Caco-2 (cell line): Measurements from ENCODE around the gene PRKAR1B. TPM values are rescaled to one million over a fixed set of nuclear protein-coding genes. Genes with fewer than 3 reads are reported as not detected.

Source experiments
- BruUV-seq: library from RNA; stranded (reverse); fragments of 400-500 nt; replicated peaks from 2 replicates; lab custom pipeline; 2021; lab: Mats Ljungman, UMichigan
- CTCF ChIA-PET: fragments of 300-600 bp; sonication (Branson Sonifier 250); formaldehyde crosslinking; loops from one replicate; lab custom pipeline; 2022; ENCODE audit warnings: antibody characterized with exemption; lab: Charles Lee
- POLR2A ChIA-PET: fragments of 300-600 bp; sonication (Branson Sonifier 250); formaldehyde crosslinking; loops from one replicate; lab custom pipeline; 2022; ENCODE audit warnings: antibody characterized with exemption; lab: Charles Lee
- DNase-seq, 2 experiments: peaks; one replicate each; pipeline versions ENCODE4 v3.0.0 to v3.0.0-alpha.2; 2020 to 2022
- H3K27me3 ChIP-seq: replicated peaks from 2 replicates; pipeline ENCODE4 v1.6.0; 2011; ENCODE audit warnings: low read length; ENCODE audit not compliant: control insufficient read depth, insufficient read depth
- H3K36me3 ChIP-seq: 2 replicates; pipeline ENCODE4 v1.5.1; 2011; ENCODE audit warnings: low read length; ENCODE audit not compliant: control insufficient read depth, insufficient read depth
- H3K4me1 ChIP-seq: fragments of 250-450 bp; sonication (Bioruptor Pico); 2 replicates; pipeline ENCODE4 v1.5.1; 2020; ENCODE audit warnings: mild to moderate bottlenecking
- H3K4me3 ChIP-seq: 2 replicates; pipeline ENCODE4 v1.5.1; 2011; ENCODE audit warnings: low read depth, mild to moderate bottlenecking, control low read depth, low read length
- H3K9me3 ChIP-seq: fragments of 250-450 bp; sonication (Bioruptor Pico); 2 replicates; pipeline ENCODE4 v1.5.1; 2020; ENCODE audit warnings: mild to moderate bottlenecking, moderate library complexity
- H3K27ac Mint-ChIP-seq: one replicate; pipeline ENCODE4 v1.8.0; 2022; ENCODE audit warnings: mixed read lengths; ENCODE audit not compliant: unreplicated experiment
- H3K27me3 Mint-ChIP-seq: one replicate; pipeline ENCODE4 v1.8.0; 2022; ENCODE audit warnings: mixed read lengths; ENCODE audit not compliant: insufficient read depth, unreplicated experiment
- H3K36me3 Mint-ChIP-seq: one replicate; pipeline ENCODE4 v1.8.0; 2022; ENCODE audit warnings: mild to moderate bottlenecking, mixed read lengths; ENCODE audit not compliant: insufficient read depth, unreplicated experiment
- H3K4me1 Mint-ChIP-seq: one replicate; pipeline ENCODE4 v1.8.0; 2022; ENCODE audit warnings: low read depth, mixed read lengths; ENCODE audit not compliant: unreplicated experiment
- H3K4me3 Mint-ChIP-seq: one replicate; pipeline ENCODE4 v1.8.0; 2022; ENCODE audit warnings: mild to moderate bottlenecking, moderate library complexity, mixed read lengths; ENCODE audit not compliant: unreplicated experiment
- H3K9me3 Mint-ChIP-seq: one replicate; pipeline ENCODE4 v1.8.0; 2022; ENCODE audit warnings: mixed read lengths; ENCODE audit not compliant: unreplicated experiment
- intact Hi-C: fragments of 100-400 bp; cut with micrococcal nuclease; formaldehyde crosslinking; loops from one replicate; pipeline ENCODE4 v1.10.0; 2022; ENCODE audit not compliant: unreplicated experiment
- total RNA-seq: library from RNA; stranded (reverse); gene quantifications from 2 replicates; pipeline ENCODE4 v1.2.3, GENCODE V29; 2022
- TF ChIP-seq, protein P1 (sequence below), 2 experiments: fragments of 200-600 bp in 1 of 2; IDR thresholded peaks; 1 replicate in 1 of 2; 2 replicates in 1 of 2; pipeline versions ENCODE4 v1.5.1 to v1.8.0; 2011 to 2022; ENCODE audit warnings: antibody characterized with exemption in 1 of 2, control low read depth in 1 of 2, inconsistent platforms in 1 of 2, low read depth in 1 of 2, low read length in 1 of 2, mild to moderate bottlenecking in 1 of 2, moderate library complexity in 1 of 2; ENCODE audit not compliant: insufficient read depth in 1 of 2, severe bottlenecking in 1 of 2, unreplicated experiment in 1 of 2

Gene PRKAR1B
- total RNA-seq, 1 experiment from 2014 or later: 56.6 TPM

DNA sequence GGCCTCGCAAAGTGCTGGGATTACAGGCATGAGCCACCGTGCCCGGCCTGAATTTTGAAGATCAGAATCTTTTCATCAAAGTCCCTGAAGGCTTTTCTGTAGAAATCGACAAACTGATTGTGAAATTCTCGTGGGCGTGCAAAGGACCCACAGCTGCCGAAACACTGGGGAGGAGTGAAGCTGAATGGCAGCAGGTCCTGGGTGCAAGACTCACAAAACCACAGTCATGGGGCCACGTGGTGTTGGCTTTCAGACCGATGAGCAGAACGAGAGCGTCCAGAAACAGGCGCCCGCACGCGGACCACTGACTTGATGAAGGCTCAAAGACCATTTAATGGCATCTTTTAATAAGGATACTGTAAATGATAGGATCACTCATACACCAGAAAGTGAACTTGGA is 24.7 kb upstream of the PRKAR1B start:
- intact Hi-C loops: no loop called here
- Mint-ChIP-seq H3K4me1 (no peaks in the 10 kb centered on the region), H3K36me3 (peaks cover 43% of the 10 kb centered on the region), H3K4me3 (no peak overlapping the region), H3K9me3 (no peaks in the 10 kb centered on the region), H3K27ac (no peak overlapping the region), H3K27me3 (no peaks in the 10 kb centered on the region)
- no peak for DNase-seq
- TF ChIP-seq, protein P1, sequence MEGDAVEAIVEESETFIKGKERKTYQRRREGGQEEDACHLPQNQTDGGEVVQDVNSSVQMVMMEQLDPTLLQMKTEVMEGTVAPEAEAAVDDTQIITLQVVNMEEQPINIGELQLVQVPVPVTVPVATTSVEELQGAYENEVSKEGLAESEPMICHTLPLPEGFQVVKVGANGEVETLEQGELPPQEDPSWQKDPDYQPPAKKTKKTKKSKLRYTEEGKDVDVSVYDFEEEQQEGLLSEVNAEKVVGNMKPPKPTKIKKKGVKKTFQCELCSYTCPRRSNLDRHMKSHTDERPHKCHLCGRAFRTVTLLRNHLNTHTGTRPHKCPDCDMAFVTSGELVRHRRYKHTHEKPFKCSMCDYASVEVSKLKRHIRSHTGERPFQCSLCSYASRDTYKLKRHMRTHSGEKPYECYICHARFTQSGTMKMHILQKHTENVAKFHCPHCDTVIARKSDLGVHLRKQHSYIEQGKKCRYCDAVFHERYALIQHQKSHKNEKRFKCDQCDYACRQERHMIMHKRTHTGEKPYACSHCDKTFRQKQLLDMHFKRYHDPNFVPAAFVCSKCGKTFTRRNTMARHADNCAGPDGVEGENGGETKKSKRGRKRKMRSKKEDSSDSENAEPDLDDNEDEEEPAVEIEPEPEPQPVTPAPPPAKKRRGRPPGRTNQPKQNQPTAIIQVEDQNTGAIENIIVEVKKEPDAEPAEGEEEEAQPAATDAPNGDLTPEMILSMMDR (IDR thresholded peaks at IDR 0.05; ENCODE audit: insufficient read depth in 1 of 2, low read depth in 1 of 2, low read length in 1 of 2, severe bottlenecking in 1 of 2, unreplicated experiment in 1 of 2): no peak
- H3K4me1 ChIP-seq: no peaks in the 10 kb centered on the region
- POLR2A ChIA-PET: no interaction called here
- CTCF ChIA-PET: no interaction called here
- H3K4me3 ChIP-seq: no peak overlapping the region
- H3K36me3 ChIP-seq: peaks cover 2% of the 10 kb centered on the region
- H3K9me3 ChIP-seq: no peaks in the 10 kb centered on the region
- H3K27me3 ChIP-seq: no peaks in the 10 kb centered on the region
- no TSS peak for BruUV-seq

DNA sequence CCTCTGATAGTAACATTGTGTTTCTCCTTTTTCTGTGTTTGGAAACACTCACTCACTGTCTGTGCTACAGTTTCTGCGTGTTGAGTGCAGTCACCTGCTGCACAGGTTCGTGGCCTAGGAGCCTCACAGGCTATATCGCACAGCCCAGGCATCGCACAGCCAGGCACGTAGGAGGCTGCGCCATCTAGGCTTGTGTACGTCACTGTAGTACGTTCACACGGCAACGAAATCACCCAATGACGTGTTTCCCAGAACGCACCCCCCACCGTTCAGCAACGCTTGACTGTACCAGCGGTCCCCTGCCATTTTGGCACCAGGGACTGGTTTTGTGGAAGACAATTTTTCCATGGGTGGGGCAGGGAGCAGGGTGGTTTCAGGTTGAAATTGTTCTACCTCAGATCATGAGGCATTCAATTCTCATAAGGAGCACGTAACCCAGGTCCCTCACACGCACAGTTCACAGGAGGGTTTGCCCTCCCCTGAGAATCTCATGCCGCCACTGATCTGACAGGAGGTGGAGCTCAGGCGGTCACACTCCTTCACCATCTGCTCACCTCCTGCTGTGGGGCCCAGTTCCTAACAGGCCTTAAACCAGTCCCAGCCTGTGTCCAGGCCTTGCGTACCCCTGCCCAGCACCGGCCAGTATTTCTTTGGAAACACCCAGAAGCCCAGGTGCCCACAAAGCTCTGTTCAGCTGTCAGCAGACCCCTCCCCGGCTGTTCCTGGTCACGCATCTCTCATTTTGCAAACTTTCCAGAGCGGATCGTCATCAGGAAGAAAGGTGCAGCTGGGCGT is 23.2 kb upstream of the PRKAR1B start:
- no peaks in the 10 kb centered on the region for H3K9me3 ChIP-seq
- no peak overlapping the region for H3K4me3 ChIP-seq
- no peak overlapping the region for H3K4me3 Mint-ChIP-seq
- H3K36me3 Mint-ChIP-seq: peaks cover 49% of the 10 kb centered on the region
- no peaks in the 10 kb centered on the region for H3K4me1 ChIP-seq
- ChIA-PET POLR2A (no interaction called here), CTCF (no interaction called here)
- peaks cover 2% of the 10 kb centered on the region for H3K36me3 ChIP-seq
- H3K9me3 Mint-ChIP-seq: no peaks in the 10 kb centered on the region
- H3K4me1 Mint-ChIP-seq: no peaks in the 10 kb centered on the region
- H3K27me3 ChIP-seq: no peaks in the 10 kb centered on the region
- intact Hi-C loops: no loop called here
- no peak overlapping the region for H3K27ac Mint-ChIP-seq
- TF ChIP-seq, protein P1 (IDR thresholded peaks at IDR 0.05; ENCODE audit: insufficient read depth in 1 of 2, low read depth in 1 of 2, low read length in 1 of 2, severe bottlenecking in 1 of 2, unreplicated experiment in 1 of 2): no peak
- peak in 1 of 2 experiments; percentile 18 for DNase-seq
- no TSS peak for BruUV-seq
- no peaks in the 10 kb centered on the region for H3K27me3 Mint-ChIP-seq

DNA sequence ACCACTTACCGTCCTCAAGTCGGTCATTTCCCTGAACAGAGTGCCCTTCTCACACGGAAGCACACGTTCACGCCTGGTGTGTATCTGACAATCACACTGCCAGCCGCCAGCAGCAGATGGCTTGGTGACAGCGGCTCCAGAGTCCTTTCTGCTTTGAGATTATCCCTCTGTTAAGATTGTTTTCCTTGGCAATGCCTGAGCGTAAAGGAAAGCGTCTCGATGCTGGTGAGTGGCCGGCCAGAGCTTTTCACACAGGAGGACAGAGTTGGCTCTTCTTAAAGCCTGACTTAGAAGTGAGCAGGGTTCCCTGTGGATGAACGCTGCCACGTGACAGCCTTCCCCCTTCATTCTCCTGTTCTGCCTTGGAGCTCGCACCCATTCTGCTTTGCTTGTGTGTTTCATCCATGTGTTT is 22.1 kb upstream of the PRKAR1B start:
- no peaks in the 10 kb centered on the region for H3K27me3 Mint-ChIP-seq
- no peaks in the 10 kb centered on the region; the same call in 1 of the 2 replicates for H3K36me3 ChIP-seq
- H3K36me3 Mint-ChIP-seq: peaks cover 48% of the 10 kb centered on the region
- intact Hi-C loops: no loop called here
- H3K9me3 Mint-ChIP-seq: no peaks in the 10 kb centered on the region
- no peaks in the 10 kb centered on the region for H3K27me3 ChIP-seq
- H3K27ac Mint-ChIP-seq: no peak overlapping the region
- BruUV-seq: no TSS peak
- CTCF ChIA-PET: no interaction called here
- H3K4me1 Mint-ChIP-seq: no peaks in the 10 kb centered on the region
- no peaks in the 10 kb centered on the region for H3K9me3 ChIP-seq
- no peak overlapping the region for H3K4me3 Mint-ChIP-seq
- no peak overlapping the region for H3K4me3 ChIP-seq
- DNase-seq: peak in 1 of 2 experiments; percentile 23
- POLR2A ChIA-PET: no interaction called here
- no peaks in the 10 kb centered on the region for H3K4me1 ChIP-seq
- TF ChIP-seq, protein P1 (IDR thresholded peaks at IDR 0.05; ENCODE audit: insufficient read depth in 1 of 2, low read depth in 1 of 2, low read length in 1 of 2, severe bottlenecking in 1 of 2, unreplicated experiment in 1 of 2): no peak
